Esophagus muscularis mucosa (tissue), 4 donors: ENCODE results near the gene ZKSCAN1.

ENCODE experiments used
- CTCF ChIP-seq, 3 experiments: fragments of 200-600 bp in 2 of 3; fragments of 450-650 bp in 1 of 3; sonication (generic) in 2 of 3; IDR thresholded peaks; one replicate each; pipeline ENCODE4 v1.5.1; 2017 to 2019; ENCODE audit warnings: antibody characterized with exemption in 3 of 3, mild to moderate bottlenecking in 2 of 3, moderate library complexity in 1 of 3
- EP300 ChIP-seq: sonication (generic); formaldehyde crosslinking; IDR thresholded peaks from one replicate; pipeline ENCODE4 v1.6.1; 2017; ENCODE audit warnings: antibody characterized with exemption
- POLR2A ChIP-seq: fragments of 450-650 bp; IDR thresholded peaks from one replicate; pipeline ENCODE4 v1.6.1; 2017; ENCODE audit warnings: antibody characterized with exemption, moderate library complexity, mild to moderate bottlenecking, low read depth

GRCh38 chr7:100040575-100040974 lies 25.2 kb downstream of the ZKSCAN1 start:
- TF ChIP-seq EP300 = no peak
- TF ChIP-seq CTCF (IDR thresholded peaks at IDR 0.05) = no peak
- no peak for TF ChIP-seq POLR2A
